T-helper 2 cell (primary cell): Measurements from ENCODE around the gene COA3.

Experiments
- DNase-seq, 5 experiments: peaks; one replicate each; pipeline versions ENCODE4 v3.0.0 to v3.0.0-alpha.2; 2012 to 2022

The COA3 gene

DNA sequence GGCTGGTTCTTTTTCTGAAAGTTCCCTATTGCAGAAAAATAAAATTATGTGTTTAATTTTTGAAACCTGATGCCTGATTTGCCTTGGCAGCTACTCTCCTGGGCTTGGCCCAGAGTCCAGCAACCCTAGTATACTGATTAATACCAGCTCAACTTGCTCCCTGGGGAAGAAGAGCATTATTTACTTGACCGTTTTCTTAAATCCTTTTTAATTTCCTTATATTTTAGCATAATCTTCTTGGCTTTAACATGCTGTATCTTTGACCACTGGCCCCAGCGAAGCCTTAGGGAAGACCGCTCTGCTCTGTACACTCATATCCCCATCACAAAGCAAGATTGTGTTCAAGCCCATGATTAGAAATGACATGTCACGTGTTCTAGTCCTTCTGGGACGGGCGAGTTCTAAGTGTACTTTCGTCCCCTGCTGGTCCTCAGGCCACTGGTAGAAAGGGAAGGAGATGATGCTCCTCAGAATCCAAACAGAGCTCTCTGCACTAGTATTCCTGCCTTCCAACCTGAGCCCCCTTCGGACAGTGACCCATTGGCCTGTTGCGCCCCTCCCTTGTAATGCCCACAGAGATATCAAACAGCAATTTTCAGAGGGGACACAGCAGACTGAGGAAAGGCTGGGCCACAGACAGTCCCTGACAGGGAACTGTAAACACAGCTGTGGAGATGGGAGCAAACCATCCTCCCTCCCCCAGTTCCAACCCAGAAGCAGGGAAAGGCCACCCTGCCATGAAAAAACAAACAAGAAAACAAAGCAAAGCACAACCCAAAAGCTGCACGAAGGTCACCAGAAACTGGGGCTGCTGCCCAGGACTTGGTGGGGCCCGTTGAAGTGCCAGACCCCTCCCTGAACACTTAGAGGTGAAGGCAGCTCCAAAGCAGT, 49.4 kb downstream of the COA3 start:
- no peak for DNase-seq

DNA sequence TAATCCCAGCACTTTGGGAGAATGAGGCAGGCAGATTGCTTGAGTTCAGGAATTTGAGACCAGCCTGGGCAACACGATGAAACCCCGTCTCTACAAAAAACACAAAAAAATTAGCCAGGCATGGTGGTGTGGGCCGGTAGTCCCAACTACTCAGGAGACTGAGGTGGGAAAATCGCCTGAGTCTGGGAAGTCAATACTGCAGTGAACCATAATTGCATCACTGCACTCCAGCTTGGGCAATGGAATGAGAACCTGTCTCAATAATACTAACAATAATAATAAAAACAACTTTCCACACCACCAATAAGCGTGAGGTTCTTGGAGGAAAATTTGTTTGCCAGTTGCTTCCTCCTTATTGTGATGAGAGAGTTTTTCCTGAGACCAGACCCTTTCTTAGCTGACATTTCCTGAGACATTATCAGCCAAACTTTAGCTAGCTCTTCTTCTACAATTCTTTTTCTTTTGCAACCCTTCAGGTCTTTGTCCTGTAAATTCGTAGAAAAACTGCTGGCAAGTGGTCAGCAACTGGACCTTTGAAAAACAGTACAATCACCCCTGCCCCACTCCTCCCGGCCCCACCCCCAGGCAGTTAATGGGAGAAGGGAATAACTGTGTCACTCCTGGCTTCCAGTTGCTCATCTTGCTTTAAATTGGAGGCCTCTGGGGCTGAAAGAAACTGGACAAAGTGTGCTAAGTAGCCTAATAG, 50.1 kb downstream of the COA3 start:
- DNase-seq = no peak
